T-helper 2 cell treated with Interferon-gamma antibody and Interleukin-4, amounts not matched to agents 100 ng/mL and 5 ng/mL, for 36 hours (primary cell): ENCODE data around the gene ASXL1. TPM values are rescaled to one million over a fixed set of nuclear protein-coding genes. Genes with fewer than 3 reads are reported as not detected.

ENCODE experiments used
- intact Hi-C: fragments of 100-400 bp; cut with micrococcal nuclease; formaldehyde crosslinking; loops from one replicate; pipeline ENCODE4 v1.15.1; 2023
- total RNA-seq: library from RNA; stranded (reverse); gene quantifications from 2 replicates; pipeline ENCODE4 v1.2.3, GENCODE V29; 2022

Gene ASXL1
- total RNA-seq, 1 donor from 2014 or later = 98.7 TPM

DNA sequence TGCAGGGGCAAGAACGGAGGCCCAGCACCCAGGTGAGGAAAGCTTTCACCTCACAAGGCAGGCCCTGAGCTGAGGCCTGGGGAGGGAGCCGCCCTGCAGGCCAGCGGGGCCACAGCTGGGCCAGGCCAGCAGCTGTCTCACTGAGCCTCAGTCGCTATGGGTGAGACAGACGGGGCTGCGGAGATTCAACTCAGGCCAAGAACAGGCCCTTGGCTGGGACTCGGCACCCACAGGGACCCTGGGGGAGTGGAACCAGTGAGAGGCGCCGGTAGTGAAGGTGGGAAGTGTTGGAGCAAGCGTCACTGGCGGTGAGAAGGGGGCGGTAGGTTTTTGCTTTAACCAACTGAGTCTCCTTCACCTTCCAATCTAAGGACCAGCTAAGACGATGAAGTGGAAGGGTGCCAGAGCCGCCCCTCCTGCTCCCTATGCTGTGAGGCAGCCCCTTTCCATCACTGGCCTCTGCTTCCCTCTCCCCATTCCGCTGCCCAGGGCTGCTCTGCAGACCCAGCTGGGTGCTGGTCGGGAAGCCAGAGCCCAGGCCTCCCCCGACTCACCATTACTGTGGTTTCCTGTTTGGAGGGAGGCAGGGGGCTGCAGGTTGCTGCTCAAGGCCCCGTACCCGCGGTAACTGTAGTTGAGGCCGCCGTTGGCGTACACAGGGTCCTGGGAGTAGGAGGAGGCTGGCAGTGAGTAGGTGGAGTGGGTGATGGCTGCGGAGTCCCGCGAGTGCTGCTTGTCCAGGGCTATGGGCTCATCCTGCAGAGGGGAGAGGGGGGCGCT lies 93.7 kb downstream of the ASXL1 start:
- intact Hi-C loops = no loop called here

DNA sequence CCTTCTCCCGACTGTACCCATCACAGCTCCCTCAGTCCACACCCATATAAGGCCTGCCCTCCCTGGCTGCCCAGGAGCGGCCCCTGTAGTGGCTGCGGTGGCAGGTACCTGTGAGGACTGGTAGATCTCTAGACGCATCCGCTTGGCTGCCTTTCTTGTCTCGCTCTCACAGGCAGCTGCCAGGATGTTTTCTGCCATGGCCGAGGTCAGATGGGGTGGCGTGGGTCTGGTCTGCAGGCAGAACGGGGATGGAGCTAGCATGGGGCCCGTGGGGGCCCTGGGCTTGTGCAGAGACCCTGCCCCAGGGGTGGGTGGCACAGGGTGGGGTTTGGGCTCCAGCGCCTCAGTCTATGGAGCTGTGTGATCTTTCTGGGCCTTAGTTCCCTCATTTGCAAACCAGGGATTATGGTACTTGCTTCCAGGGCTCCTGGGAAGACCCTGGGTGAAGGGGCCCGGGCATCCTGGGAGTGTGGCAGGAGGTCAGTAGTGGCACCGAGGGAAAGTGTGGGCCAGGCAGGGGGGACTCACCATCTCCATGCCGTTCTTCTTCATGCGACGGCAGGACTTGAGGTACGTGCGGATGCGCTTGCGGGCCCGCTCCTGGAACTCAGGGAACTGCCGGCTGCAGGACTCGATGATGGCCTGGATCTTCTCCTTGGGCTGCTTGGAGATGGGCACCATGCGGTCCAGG lies 94.8 kb downstream of the ASXL1 start:
- intact Hi-C loops = no loop called here

DNA sequence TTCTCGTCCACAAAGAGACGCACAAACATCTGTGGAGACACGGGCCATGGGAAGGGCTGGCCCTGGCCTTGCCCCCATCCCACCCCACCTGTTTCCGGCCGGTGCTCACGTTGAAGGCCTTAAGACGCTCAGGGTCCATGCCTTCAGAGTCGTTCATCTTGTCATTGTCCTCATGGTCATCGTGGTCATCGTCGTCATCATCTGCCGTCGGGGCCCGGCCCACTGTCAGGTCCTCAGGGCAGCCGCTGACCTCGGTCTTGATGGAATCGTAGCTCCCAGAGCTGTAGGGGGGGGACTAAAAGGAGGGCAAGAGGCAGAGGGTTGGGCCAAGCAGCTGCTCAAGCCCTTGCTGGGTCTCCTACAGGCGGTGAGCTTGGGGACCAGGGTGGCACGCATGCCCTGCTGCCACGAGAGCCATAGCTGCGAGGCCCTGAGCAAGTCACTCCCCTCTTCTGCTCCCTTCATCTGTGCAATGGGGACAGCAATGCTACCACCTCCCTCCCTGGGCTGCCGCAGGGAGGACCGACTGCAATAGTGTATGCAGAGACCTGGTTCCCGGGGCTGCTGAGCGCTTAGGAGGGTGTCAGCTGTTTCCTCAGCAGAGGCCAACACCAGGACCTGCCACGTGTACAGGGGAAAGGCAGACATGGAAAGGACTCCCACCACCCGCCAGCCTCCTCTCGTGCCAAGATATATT lies 95.5 kb downstream of the ASXL1 start:
- intact Hi-C loops = no loop called here

DNA sequence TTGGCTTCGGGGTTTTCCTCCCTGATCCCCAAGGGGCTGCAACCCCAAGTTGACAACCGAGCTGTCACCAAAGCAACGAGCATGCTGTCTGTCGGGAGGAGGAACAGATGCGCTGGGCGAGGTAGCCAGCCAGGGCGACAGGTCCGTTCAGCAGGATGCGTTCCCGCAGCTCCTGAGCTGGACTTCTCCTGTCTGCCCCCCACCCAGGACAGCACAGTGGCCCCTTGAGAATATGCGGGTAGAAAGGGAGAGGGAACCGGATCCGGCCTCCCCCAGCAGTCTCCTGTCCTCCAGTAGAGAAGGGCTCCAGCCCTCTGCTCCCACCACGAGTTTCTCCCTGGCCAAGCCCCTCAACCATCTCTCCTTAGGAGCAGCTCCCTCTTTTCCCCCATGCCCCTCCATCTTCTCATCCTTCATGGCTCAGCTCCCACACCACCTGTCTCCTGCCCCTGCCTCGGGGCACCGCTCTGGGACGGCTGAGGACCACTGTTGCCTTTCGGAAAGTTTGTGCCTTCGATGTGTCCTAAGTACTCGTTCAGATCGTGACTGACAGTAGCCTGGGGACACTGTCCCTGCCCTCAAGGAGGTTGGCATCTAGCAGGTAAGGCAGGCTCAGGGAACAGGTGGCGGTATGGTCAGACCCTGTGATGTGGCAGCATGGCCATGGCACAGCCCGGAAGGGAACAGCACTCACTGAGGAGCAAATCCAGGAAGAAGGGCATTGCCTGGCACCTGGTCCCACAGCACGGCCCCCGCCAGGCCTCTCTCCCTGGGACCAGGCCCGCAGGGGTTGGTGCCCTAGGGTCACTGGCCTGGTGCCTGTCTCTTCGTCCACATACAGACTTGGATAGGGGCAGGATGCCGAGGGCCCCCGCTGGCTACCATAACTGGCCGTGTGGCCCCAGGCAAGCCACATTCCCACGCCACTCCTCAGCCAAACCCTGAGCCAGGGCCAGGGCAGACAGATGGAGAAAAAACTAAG lies 96.3 kb downstream of the ASXL1 start:
- intact Hi-C loops = no loop called here

DNA sequence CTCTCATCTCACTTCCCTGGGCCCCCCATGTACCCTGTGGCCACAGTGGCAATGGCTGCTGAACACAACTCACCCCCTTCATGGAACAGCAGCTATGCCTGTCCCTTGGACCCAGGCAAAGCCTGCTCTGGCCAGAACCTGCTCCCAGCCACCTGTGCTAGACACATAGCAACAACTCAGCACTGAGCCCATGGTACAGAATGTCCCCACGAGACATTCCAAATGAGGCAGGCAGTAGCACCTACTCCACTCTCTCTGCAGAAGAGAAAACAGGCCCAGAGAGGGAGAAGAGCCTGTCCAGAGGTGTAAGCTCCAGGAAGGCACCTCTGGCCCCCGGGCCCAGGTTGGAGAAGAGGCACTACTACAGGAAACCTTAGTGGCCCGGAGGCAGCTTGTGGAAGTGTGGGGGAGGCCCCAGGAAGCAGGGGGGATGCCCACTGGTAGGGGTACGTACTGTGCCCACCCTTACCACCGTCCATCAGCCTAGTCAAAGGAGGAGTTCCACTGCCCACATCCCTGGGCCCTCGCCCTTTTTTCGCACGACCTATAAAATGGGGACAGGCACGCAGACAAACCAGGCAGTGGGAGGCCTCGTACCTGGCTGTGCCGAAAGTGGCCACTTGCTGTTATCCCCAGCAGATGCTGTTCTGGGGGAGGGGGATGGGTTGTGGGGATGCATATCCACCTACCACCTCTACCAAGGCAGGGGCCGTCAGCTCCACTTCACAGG lies 97.2 kb downstream of the ASXL1 start:
- intact Hi-C loops = no loop called here

DNA sequence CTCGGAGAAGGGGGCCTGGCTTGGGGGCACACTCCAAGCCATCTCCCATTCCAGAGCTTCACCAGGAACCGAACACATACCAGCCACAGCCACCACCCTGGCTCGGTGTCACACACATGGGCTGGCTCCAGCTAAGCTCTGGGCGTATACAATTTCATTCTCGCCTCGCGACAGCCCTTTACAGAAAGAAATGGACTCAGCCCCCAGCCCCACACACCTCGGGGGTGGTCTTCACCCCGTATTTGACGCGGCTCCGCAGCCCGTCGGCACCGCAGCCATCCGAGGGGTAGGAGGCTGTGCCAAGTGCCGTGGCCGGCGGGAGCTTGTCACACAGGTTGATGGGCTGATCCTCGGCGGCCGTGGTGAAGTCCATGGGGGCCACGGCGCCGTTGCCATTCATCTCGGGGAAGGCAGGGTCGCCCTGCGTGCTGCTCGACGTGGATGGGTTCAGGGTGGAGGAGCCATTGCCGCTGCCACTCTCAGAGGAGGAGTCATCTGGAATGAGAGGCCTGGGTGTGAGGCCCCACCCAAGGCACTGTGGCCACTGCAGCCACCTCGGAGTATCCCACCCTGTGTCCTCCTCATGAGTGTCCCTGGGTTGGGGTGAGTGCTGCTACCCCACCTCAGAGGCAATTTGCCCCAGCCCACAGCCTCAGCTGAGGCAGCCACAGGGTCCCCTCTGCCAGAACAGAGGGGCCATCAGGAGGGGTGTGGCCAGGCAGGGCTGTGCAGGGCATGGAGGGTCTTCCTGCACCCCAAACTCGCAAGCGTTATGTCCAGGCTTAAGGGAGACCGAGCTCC lies 98.0 kb downstream of the ASXL1 start:
- intact Hi-C loops = no loop called here

DNA sequence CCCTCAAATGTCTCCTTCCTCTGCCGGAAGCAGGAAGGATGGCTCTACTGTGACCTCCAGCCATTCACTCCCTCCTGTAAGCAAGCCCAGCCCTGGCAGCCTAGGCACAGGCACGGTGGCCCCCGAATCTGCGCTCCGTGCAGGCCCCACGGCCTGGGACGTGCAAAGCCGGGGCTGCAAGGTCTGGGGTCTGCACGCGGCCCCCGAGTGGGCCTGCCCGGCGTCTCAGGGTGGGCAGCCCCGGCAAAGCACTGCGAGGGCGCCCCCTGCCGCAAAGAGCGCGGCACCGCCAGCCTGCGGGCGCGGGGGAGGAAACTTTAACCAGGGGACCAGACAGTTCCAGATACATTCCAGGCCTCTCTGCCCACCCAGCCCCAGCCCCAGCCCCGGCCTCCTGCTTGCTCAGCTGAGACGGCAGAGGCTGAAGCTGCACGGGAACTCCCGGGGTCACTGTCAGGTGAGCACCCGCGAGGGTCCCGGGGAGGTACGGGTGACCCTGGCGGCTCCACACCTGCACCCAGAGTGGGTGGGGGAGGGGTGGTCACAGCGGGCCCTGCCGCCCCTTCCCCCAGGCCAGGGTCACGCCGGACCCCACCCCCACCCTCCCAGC lies 98.8 kb downstream of the ASXL1 start:
- intact Hi-C loops = no loop called here

DNA sequence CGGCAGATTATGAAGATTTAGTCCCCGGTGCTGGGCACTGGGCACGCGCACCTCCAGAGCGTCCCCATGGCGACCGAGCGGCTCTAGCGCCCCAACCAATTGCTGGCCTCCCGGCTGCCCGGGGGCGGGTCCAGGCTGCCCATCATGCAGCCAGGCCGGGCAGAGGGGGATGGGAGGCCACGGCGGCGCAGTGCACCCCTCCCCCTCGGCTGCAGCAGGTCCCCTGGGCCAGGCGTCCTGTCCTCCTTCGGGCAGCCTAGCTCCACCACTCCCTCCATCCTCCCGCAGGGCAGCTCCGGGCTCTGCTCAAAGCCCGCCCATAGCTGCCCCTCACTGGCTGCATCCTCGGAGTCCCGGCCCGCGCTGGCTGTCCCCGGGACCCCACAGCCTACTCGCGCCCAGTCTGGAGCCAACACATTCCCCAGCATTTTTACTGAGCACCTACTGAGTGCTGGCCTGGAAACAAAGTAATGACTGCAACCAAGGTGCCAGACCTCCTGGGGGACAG lies 99.4 kb downstream of the ASXL1 start:
- intact Hi-C loops = no loop called here

DNA sequence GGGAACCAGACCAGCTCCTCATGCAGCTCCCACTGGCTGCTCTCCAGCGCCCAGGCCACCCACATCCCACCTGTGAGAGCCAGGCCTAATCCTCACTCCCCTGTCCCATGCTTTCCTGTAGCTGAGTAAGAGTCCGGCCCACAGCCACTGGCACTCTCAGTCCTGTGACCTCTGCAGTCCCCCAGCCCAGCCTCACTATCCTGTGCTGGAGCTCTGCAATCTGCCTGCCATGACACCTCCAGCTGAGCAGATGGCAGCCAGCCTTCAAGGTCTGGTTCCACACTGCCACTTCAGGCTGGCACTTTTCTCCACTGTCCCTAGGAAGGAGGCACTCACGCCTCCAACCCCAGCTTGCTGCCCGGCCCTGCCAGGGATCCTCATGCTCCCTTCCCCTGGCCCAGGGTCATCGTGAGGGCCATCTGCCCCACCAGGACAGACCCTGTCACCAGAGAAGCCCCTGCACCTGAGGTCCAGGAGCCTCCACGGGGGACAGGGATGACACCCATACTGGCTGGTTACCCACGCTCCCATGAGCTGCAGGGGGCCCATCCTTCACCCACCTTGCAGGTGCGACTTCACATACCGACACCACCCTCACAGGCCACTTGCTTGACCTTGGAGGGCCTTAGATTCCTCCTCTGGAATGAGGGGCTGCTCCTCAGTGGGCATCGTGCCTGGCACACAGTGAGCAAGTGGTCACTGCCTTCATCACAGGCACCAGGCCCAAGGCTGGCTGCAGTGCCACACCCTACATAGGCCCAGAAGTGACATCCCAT lies 100.1 kb downstream of the ASXL1 start:
- intact Hi-C loops = no loop called here

DNA sequence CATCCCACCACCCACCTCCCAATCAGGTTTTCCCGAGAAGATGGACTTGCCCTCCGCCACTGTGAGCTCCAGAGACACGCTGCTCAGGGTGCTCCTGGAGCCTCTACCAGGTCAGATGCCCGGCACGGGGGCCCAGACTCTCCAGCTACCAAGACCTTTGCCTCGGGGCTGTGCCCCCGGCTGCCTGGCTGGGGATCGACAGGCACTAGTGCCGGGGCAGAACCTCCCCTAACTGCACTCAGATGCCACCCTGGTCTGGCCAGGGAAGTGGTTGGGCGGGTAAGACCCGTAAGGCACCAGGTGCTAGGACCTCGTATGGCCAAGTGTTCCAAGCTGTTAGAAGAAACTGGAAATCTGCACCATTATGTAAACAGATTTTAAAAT lies 100.7 kb downstream of the ASXL1 start:
- intact Hi-C loops = no loop called here

DNA sequence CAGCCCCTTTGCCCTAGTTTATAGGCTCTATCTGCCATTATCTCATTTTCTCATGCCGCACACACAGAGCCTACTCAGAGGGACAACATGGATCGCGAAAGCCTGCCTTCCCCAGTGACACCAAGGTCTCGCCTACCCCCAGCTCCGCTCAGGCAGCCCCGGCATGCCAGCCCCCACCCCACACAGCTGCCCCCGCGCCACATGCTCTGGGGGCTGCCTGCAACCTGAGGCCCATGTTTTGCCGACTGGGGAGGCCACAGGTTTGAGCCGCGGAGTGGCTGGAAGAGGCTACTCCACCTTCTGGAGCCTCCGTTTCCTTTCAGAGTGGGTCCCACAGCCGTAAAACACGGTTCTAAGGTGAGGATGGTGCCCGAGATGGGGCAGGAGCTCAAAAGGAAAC lies 102.1 kb downstream of the ASXL1 start:
- intact Hi-C loops = no loop called here

DNA sequence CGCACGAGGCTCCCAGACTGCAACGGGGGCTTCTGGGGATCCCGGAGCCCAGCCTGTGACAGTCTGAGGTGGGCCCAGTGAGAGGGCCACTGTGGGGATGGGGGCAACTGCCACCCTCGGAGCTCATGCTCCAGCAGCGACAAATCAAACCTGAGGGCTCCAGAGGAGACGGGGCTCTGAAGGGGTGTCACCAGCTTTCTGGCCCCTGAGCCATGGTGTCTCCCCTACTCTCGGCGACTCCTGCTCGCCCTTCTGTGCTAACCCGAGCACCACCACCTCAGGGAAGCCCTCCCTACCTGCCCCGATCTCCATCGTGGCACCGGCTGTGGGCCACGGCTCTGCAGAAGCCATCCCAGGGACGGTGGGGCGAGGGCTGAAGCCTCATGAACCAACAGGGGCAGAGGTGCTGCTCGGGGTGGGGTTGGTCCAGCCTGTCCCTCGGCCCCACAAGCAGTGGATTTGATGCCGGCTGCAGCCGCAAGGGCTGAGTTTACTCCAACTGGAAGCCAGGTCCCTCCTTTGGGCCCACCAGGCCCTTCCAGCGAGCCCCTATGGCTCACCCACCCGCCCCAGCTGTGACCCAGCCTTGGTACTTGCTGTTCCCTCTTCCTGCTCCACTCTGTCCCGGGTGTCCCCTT lies 102.7 kb downstream of the ASXL1 start:
- intact Hi-C loops = no loop called here

DNA sequence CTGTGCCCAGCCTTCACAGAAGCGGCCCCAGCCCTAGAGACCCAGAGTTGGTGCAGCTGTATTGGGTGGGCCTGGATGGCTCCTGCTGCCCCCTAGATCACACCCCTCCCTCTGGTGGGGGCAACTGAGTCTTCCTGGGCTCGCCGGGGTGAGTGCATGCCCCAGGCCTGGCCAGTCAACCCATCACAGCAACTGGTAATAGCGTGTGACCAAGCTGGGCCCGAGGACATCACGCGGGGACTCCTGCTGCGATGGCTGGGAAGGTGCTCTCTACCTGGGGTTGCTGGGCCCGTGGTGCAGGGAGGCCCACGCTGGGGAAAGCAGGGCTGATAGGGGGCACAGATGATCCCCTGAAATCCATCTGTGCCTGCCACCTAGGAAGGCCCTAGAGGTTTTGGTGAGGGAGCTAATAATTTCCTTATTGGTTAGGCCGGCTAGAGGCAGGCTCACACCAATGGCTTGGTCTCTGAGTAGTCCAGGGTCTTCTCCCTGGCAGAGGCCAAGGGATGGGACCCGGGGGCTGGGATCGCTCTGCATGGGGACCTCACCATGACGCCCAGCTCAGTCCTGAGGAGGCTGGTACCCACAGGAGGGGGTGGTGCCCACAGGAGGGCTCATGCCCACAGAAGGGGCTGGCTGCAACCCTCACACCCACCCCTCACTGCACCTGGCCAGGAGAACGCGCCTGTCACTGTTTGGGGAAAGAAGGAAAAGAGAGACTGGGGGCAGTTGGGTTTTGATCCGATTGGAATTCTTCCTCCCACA lies 103.9 kb downstream of the ASXL1 start:
- intact Hi-C loops = no loop called here

DNA sequence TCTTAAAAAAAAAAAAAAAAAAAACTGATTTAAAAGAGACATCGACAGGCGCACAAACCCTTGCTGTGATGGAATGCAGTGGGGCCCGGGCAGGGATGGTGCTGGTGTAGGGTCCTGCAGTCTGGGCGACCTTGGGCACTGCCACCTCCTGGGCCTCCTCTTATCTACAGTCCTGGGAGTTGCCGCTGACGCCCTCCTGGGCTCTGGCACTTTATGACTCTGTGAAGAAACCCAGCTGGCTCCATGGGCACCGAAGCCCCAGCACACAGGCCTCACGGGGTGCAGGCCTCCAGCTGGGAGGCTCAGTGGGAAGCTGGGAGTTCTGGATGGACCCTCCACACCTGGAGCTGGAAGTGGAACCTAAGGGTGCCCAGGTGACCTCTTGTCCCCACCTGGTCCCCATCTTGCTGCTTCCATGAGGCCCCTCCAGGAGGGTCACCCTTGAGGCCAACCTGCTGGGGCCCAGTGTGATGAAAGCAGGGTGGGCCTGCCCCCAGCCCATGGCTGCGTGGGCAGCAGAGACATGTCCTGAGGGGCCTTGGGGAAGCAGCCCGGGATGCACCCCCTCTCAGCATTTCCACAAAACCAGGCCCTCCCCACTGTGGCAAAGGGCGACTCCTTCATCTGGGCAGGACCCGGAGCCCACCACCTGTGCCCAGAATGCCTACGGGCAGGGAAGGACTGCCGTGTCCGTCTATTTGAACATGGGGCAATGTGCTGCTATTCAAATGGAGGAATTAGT lies 104.9 kb downstream of the ASXL1 start:
- intact Hi-C loops = no loop called here

DNA sequence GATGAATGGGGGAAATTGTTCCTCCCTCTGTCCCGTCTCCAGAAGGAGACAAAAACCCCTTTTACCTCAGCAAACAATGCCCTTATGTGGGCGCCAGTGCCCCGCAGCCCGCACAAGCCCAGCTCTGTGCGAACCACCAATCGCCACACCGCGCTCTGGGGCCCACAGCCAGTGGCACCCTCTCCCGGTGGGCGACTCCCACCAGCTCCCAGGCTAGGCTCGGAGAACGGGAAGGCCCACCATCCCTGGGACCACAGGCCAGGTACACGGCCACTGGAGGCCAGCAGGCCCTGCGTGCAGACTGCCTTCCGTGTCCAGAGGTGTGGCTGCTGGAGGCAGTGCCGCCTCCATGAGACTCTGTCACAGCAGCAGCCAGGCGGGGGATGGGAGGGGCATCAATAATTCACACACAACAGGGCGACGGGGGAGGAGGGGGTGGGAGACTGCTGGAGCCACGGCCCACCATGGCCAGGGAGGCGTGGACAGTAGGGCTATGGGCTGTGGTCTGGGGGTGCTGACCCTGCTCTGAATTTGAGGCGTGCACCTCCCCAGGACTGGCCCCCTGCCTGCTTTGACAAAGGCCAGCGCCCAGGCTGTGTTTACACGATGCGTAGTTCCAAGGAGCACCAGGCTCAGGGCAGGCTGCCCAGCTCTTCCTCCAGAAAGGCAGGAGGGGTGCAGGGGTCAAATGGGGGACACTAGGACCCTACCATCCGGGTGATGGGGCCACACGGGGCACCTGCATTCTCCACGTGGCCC lies 105.7 kb downstream of the ASXL1 start:
- intact Hi-C loops = no loop called here
